Stimulated activated CD8-positive, alpha-beta memory T cell treated with anti-CD3 and anti-CD28 coated beads, Interleukin-15, amount 100 ng/mL, for 24 hours (primary cell): ENCODE data around the gene ROR2.
"Not testable (repeated sequence)": the region's sequence is repeated elsewhere in the genome, so short reads cannot be mapped to it uniquely, and the experiment has no call there.

Source experiments
- DNase-seq: peaks from one replicate; pipeline ENCODE4 v3.0.0-alpha.2; 2020; ENCODE audit warnings: low read depth

ROR2 gene

GRCh38 chr9:91678807-91679580, 271.0 kb downstream of the ROR2 start:
- no peak for DNase-seq

- no peak for DNase-seq
Observed at GRCh38 chr9:91677822-91678436, 272.1 kb downstream of the ROR2 start.

DNA sequence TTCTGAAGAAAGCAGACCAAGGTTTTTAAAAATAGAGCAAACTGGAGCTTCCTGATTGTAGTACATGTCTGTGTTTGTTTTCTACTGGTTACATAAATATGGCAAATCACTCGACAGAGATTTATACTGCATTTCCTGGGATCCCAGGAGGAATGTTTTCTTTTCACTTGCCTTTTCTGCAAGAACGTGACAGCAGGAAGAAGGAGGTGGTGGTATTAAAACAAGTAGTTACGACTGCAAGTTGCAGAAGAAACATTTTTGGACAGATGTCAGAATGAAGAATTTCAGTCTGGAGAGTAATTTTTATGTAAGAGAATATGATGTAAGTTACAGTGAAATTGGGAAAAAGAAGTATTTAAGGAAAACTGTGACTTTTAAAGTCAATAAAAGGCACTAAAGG, 272.7 kb downstream of the ROR2 start:
- no peak for DNase-seq

DNA sequence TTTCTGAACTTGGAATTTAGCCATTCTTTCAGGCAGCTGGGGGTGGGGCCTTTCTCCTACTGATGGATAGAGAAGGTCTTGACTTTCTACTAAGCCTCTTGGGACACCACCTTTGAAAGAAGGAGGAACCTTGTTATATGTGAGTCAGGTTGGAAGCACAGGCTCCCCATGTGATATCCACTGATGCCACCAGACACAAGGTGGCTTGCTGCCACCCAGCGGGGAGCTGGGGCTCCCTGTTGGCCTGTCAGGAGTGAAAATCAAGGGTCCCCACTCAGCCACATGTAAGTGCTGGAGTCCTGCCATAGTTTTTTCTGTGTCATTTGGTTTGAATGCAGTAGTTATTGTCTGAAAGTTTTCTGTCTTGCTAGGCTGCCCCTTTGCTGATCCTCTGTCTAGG, 274.0 kb downstream of the ROR2 start:
- DNase-seq: no peak

GRCh38 chr9:91664663-91665062, 285.4 kb downstream of the ROR2 start:
- no peak for DNase-seq

GRCh38 chr9:91663858-91664257, 286.2 kb downstream of the ROR2 start:
- no peak for DNase-seq

- DNase-seq: no peak
Observed at GRCh38 chr9:91661451-91661850, 288.6 kb downstream of the ROR2 start.

DNA sequence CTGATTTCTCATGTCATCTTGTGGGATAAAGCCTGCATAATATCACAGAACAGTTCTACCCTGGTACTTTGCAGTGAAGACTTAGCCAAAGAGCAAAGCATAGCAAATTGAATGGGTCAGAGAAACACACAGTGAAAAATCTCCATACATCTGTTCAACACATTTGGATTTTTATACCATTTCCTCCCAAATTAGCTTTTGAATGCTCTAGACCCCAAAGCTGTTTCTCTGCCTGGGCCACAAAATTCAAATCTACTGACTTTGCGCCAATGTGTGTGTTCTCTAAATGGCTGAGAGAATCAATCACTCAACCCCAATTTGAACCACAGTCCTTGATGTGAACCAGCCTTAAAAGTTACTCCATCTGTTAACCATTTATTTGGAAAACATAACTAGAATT, 289.5 kb downstream of the ROR2 start:
- no peak for DNase-seq

- no peak for DNase-seq
Observed at GRCh38 chr9:91659529-91660495, 290.2 kb downstream of the ROR2 start.

DNA sequence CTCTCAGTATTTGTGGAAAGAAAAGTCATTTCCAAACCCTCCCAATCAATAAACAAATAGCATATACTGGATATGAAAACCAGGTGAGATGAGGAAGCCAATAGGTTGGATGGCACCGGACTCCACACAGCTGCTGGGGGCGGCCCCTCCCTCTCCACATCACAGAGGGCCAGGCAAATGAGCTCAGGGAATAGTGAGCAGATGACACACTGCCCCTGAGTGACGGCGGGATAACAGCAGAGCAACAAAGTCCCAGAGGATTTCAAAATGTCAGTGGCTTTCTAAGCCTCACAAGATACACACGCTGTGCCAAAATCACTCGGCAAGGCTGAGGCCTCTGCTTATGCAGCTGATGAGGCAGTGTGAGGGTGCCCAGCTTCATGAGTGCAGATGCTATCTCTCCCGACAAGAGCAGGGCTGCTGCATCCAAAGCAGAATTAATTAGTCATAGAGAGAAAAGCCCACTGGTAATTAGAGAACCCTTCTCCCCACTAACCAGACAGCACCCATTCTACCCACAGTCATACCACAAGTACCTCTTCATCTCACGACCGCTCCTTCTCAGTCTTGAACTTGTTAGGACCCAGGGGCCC, 291.4 kb downstream of the ROR2 start:
- DNase-seq: no peak

DNA sequence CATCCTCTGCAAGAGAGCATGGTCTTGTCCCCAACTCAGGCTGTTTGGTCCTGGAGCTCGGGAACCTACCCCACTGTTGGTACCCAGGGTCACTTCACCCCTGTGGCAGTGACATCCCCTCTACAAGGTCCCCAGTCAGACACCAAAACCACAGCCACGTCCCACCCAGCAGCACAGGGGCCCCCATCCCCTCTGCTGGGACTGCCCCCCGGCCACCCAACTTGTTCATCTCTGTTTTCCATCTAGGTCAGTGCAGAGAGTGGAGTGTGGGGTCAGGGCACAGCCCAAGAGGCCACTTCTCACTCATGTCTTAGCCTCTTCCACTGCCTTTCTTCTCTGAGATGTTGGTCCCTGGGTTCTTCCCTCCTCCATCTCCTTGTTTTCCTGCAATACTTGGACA, 292.5 kb downstream of the ROR2 start:
- no peak for DNase-seq

GRCh38 chr9:91655658-91656057, 294.4 kb downstream of the ROR2 start:
- no peak for DNase-seq

DNA sequence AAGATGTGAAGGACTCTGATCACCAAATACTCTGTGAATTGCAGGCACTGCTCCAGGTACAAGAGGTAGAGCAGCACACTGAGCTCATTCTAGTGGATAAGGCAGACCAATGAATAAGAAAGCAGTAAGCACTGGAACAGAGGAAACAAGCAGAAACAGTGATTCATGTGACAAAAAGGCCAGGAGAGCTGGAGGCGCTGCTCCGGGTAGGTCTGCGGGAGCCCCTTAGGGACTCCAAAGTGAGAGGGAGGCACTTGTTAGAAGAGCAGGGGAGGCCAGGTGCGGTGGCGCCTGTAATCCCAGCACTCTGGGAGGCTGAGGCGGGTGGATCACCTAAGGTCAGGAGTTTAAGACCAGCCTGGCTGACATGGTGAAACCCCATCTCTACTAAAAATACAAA, 294.8 kb downstream of the ROR2 start:
- DNase-seq: no peak

GRCh38 chr9:91654527-91654926, 295.5 kb downstream of the ROR2 start:
- no peak for DNase-seq

- DNase-seq: no peak
Observed at GRCh38 chr9:91647371-91647770, 302.7 kb downstream of the ROR2 start.

DNA sequence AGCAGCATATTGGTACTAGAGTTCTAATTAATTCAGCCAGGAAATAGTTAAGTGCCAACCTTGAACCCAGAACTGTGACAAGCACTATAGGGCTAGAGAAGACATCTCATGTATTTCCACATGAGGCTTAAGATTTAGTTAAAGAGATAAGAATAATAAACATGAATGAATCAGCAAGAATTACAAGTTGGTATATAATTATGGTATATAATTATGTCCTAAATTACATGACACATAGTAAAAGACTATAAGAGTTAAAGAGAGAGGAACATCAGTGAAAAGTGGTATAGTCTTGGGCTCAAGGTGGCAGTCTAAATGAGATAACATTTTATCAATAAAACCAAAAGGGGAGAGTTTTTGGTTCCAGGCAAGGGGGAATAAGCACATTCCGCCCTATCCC, 303.3 kb downstream of the ROR2 start:
- DNase-seq: no peak

DNA sequence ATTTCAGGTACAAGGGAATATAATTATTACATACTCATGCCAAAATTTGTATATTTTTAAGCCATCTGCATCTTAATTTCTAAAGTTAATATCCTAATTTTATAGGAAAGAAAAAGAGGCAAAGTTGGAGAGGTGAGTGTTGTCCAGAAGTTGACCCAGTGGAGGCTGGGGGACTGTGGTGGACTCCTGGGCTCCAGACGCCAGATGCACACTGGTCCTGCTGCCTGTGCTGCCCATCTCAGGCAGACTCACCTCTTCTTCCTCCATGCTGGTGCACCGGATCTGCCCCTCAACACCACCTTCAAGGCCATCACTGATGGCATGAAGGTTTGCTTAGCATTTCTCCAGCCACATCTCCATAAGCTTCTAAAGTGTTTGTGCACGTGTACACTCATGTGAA, 305.6 kb downstream of the ROR2 start:
- DNase-seq: no peak

DNA sequence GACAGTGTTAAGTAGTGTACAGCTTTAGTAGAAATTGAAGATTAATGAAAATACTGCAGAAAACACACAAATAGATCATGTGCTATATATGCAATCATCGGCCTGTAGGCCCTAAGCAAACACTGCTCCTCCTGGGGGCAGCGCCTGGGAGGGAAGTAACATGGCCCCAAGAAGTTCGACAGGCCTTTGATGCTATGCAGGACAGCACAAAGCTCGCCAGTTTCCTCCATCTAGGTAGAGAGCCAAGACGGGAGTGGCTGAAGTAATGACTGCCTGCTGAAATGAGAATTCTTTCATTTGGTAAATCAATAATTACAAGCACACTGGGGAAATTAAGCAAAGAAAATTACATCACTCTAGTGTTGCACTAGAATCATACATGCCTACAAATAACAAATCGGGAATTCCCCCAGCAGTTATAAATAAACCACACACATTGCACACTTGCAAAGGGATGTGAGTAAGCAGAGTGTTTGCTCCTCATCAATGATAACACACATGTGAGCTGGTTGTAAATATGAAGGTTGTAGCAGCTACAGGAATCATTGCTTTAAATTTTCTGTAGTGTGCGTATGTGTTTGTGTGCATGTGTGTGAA, 306.4 kb downstream of the ROR2 start:
- no peak for DNase-seq

- DNase-seq: no peak
Observed at GRCh38 chr9:91642771-91643170, 307.3 kb downstream of the ROR2 start.

- DNase-seq: no peak
Observed at GRCh38 chr9:91640428-91640827, 309.6 kb downstream of the ROR2 start.

GRCh38 chr9:91639054-91639453, 311.0 kb downstream of the ROR2 start:
- no peak for DNase-seq

GRCh38 chr9:91634832-91635231, 315.2 kb downstream of the ROR2 start:
- DNase-seq: not testable (repeated sequence)
